T-helper 2 cell treated with Interferon-gamma antibody and Interleukin-4, amounts not matched to agents 5 μg/mL and 100 μg/mL, for 36 hours (primary cell): ENCODE measurements around the gene POMGNT2.

ENCODE experiments used
- DNase-seq: peaks from one replicate; pipeline ENCODE4 v3.0.0; 2021; ENCODE audit warnings: low spot score
- H3K27ac Mint-ChIP-seq: one replicate; pipeline ENCODE4 v1.8.0; 2021; ENCODE audit warnings: mild to moderate bottlenecking, mixed read lengths
- H3K27me3 Mint-ChIP-seq: one replicate; pipeline ENCODE4 v1.8.0; 2021; ENCODE audit warnings: low read depth, mixed read lengths
- H3K36me3 Mint-ChIP-seq: one replicate; pipeline ENCODE4 v1.8.0; 2021; ENCODE audit warnings: low read depth, mixed read lengths
- H3K4me1 Mint-ChIP-seq: one replicate; pipeline ENCODE4 v1.8.0; 2021; ENCODE audit warnings: low read depth, mixed read lengths
- H3K4me3 Mint-ChIP-seq: one replicate; pipeline ENCODE4 v1.8.0; 2022; ENCODE audit warnings: mild to moderate bottlenecking, moderate library complexity, mixed read lengths
- H3K9me3 Mint-ChIP-seq: one replicate; pipeline ENCODE4 v1.8.0; 2021; ENCODE audit warnings: mixed read lengths

POMGNT2 gene

GRCh38 chr3:43035801-43036365, 70.0 kb downstream of the POMGNT2 start:
- no peak for DNase-seq
- Mint-ChIP-seq H3K9me3 (no peaks in the 10 kb centered on the region), H3K4me1 (peaks cover 4% of the 10 kb centered on the region), H3K27me3 (peaks cover 11% of the 10 kb centered on the region), H3K36me3 (peaks cover 2% of the 10 kb centered on the region), H3K4me3 (no peak overlapping the region), H3K27ac (no peak overlapping the region)

GRCh38 chr3:43034911-43035310, 71.0 kb downstream of the POMGNT2 start:
- H3K4me3 Mint-ChIP-seq, result no peak overlapping the region
- H3K9me3 Mint-ChIP-seq, result no peaks in the 10 kb centered on the region
- H3K36me3 Mint-ChIP-seq, result peaks cover 2% of the 10 kb centered on the region
- peaks cover 11% of the 10 kb centered on the region for H3K27me3 Mint-ChIP-seq
- no peak overlapping the region for H3K27ac Mint-ChIP-seq
- H3K4me1 Mint-ChIP-seq, result peaks cover 4% of the 10 kb centered on the region
- no peak for DNase-seq

GRCh38 chr3:43034200-43034599, 71.7 kb downstream of the POMGNT2 start:
- H3K27me3 Mint-ChIP-seq, result peaks cover 11% of the 10 kb centered on the region
- no peaks in the 10 kb centered on the region for H3K9me3 Mint-ChIP-seq
- no peak overlapping the region for H3K4me3 Mint-ChIP-seq
- H3K4me1 Mint-ChIP-seq, result peaks cover 4% of the 10 kb centered on the region
- no peak for DNase-seq
- no peak overlapping the region for H3K27ac Mint-ChIP-seq
- no peaks in the 10 kb centered on the region for H3K36me3 Mint-ChIP-seq

GRCh38 chr3:43032646-43033628, 72.9 kb downstream of the POMGNT2 start:
- Mint-ChIP-seq H3K27me3 (peaks cover 7% of the 10 kb centered on the region), H3K36me3 (no peaks in the 10 kb centered on the region), H3K4me3 (no peak overlapping the region), H3K27ac (no peak overlapping the region), H3K9me3 (no peaks in the 10 kb centered on the region), H3K4me1 (no peaks in the 10 kb centered on the region)
- no peak for DNase-seq

GRCh38 chr3:43031889-43032545, 73.9 kb downstream of the POMGNT2 start:
- Mint-ChIP-seq H3K9me3 (no peaks in the 10 kb centered on the region), H3K4me1 (no peaks in the 10 kb centered on the region), H3K36me3 (no peaks in the 10 kb centered on the region), H3K27ac (no peak overlapping the region), H3K4me3 (no peak overlapping the region), H3K27me3 (peaks cover 9% of the 10 kb centered on the region)
- no peak for DNase-seq

GRCh38 chr3:43031485-43031884, 74.4 kb downstream of the POMGNT2 start:
- DNase-seq, result no peak
- no peaks in the 10 kb centered on the region for H3K36me3 Mint-ChIP-seq
- H3K27me3 Mint-ChIP-seq, result peaks cover 10% of the 10 kb centered on the region
- no peak overlapping the region for H3K27ac Mint-ChIP-seq
- H3K9me3 Mint-ChIP-seq, result no peaks in the 10 kb centered on the region
- no peak overlapping the region for H3K4me3 Mint-ChIP-seq
- no peaks in the 10 kb centered on the region for H3K4me1 Mint-ChIP-seq

GRCh38 chr3:43030162-43030935, 75.5 kb downstream of the POMGNT2 start:
- Mint-ChIP-seq H3K4me1 (no peaks in the 10 kb centered on the region), H3K27me3 (peaks cover 16% of the 10 kb centered on the region), H3K9me3 (no peaks in the 10 kb centered on the region), H3K4me3 (no peak overlapping the region), H3K36me3 (no peaks in the 10 kb centered on the region), H3K27ac (no peak overlapping the region)
- DNase-seq, result no peak
